WTC11 (cell line): Measurements from ENCODE around the gene ERBB2.

Source experiments
- CTCF ChIP-seq: fragments of 200-600 bp; IDR thresholded peaks from 2 replicates; pipeline ENCODE4 v1.8.0; 2022; ENCODE audit warnings: antibody characterized with exemption
- ZNF317 ChIP-seq: sonication (generic); formaldehyde crosslinking; IDR thresholded peaks from 2 replicates; pipeline ENCODE4 v1.8.1; 2023; ENCODE audit warnings: low read depth, mild to moderate bottlenecking, moderate library complexity, missing genetic modification reagents, borderline replicate concordance

DNA sequence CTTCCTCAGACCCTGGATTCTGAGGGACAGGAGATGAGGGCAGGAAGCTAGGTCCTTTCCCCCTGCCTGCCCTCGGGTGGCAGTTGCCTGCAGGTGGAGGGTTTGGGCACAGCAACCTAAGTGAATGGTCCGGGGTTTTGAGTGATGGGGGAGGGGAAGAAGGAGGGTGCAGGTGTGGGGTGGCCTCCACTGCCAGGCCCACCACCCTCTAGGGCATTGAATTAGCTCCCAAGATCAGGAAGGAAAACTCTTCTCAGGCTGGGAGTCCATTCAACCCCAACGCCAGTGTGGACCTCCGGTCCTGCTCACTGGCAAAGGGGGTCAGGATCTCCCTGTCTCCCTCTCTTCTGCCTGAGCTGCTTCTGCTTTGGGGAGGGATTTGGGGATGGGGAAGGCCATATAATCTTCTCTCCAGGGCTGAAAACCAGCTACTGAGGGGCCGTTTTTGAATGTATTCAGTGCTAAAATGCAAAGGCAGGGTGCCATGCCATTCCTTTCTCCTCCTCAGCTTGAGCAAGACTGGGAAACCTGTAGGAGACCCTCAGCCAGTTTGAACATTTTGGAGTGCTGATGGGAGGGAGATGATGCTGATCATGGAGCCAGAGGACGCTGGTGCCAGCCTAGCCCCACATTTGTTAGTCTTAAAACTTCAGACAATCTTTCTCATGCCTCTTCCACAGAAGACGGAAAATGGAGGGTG is 56.7 kb downstream of the ERBB2 start:
- TF ChIP-seq ZNF317 (CRISPR knock-in tag): no peak
- TF ChIP-seq CTCF: no peak
